ENCODE data around the gene GP1BB.

GP1BB gene

DNA sequence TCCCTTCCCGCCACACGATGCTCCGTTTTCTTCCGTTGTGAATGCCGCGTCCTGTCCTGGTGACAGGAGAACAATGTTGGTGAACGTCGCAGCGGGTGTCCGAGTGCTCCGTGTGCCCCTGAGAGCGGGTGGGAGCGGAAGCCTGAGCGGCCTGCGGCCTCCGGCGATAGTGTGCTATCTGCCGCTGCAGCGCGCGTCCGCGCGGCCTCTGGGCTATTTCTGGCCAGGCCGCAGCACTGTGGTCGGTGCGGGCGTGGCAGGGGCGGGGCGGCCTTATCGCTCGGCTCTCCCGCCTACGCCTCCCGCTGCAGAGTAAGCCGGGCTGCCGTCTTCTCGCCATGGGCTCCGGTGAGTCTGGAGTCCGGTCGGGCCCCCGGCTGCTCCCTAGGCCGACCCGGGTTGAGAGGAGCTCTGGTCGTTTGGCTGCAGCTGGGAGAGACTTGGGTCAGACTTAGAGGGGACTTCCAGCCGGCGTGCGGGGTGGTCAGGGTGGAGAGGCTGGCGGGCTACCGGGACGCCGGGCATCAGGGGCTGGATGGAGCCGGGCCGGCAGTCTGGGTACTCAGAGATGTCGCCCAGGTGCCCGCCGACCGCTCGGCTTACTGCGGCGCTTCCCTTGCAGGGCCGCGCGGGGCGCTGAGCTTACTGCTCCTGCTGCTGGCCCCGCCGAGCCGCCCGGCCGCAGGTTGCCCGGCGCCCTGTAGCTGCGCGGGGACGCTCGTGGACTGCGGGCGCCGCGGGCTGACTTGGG, at the start of gene GP1BB:
Gene GP1BB, plus strand, starts transcription at position 308 of the 751 bp plus-strand sequence. Its CDS starts 31 bp downstream, at position 339.
- Histone ChIP-seq H3K4me3 (ENCODE audit: low read depth in 1 of 2, low read length in 2 of 2) (no peak within 1 kb of the TSS), H3K36me3 (ENCODE audit: insufficient read depth, low read length) (no peaks in the 10 kb centered on the region), H3K9ac (ENCODE audit: low read depth, low read length) (no peak within 1 kb of the TSS), H2AFZ (ENCODE audit: low read depth, low read length) (no peak within 1 kb of the TSS), H4K20me1 (ENCODE audit: insufficient read depth, low read length) (no peaks in the 10 kb centered on the region), H3K4me2 (ENCODE audit: insufficient read depth, low read length) (no peak within 1 kb of the TSS), H3K79me2 (ENCODE audit: insufficient read depth, low read length) (no peaks in the 10 kb centered on the region), H3K27me3 (ENCODE audit: insufficient read depth, low read length, poor library complexity) (no peaks in the 10 kb centered on the region), H3K4me1 (ENCODE audit: insufficient read depth, low read length) (peaks cover 8% of the 10 kb centered on the region), H3K9me3 (ENCODE audit: insufficient read depth, low read length, severe bottlenecking) (no peaks in the 10 kb centered on the region), H3K27ac (ENCODE audit: low read length) (no peak within 1 kb of the TSS)
- TF ChIP-seq CTCF (IDR thresholded peaks at IDR 0.05; ENCODE audit: borderline replicate concordance, extremely low read depth, low read length, poor library complexity, severe bottlenecking) (no peak), EZH2 (IDR thresholded peaks at IDR 0.05; ENCODE audit: borderline replicate concordance, low read depth, low read length, severe bottlenecking) (no peak)
- DNase-seq (no peak), ATAC-seq (ENCODE audit: insufficient read depth, low read depth) (no peak)

GRCh38 chr22:19673660-19674059, 49.7 kb upstream of the GP1BB start:
- no peaks in the 10 kb centered on the region for H3K4me1 ChIP-seq (ENCODE audit: insufficient read depth, low read length)
- H3K27ac ChIP-seq (ENCODE audit: low read length): no peak overlapping the region
- TF ChIP-seq EZH2 (IDR thresholded peaks at IDR 0.05; ENCODE audit: borderline replicate concordance, low read depth, low read length, severe bottlenecking) (no peak), CTCF (IDR thresholded peaks at IDR 0.05; ENCODE audit: borderline replicate concordance, extremely low read depth, low read length, poor library complexity, severe bottlenecking) (no peak)

DNA sequence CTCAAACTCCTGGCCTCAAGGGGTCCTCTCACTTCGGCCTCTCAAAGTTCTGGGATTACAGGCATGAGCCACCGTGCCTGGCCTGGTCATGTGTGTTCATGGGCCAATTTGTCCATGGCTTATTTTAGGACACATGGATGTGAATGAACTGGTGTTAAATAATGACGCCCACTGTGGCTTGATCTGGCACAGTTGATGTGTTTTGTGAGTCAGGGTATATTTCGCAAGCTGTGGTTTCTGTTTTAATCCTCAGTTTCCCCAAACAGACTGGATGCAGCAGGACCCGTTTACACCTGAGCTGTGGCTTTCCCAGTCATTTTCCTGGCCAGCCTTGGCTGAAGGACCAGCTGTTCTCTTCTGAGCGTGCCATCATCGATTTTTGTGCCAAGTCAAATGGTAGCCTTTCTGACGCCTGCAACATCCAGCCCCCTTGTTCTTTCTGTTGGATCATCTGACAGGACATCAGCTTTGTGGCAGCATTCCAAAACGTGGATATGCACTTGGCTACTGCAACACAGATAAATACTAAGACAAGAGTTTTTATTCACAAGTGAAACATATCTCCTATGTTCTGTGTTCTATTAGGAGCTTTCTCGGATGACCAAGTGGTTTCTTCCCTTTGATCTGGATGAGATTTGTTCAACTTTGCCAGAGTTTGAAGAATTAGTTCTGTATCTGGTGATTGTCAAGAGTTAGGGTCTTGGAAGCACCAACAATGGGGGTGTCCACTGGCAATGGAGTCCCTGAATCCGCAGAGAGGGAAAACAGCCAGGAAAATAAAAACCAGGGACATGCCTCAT, 49.0 kb upstream of the GP1BB start:
- H2AFZ ChIP-seq (ENCODE audit: low read depth, low read length): no peak overlapping the region
- DNase-seq: no peak
- TF ChIP-seq EZH2 (IDR thresholded peaks at IDR 0.05; ENCODE audit: borderline replicate concordance, low read depth, low read length, severe bottlenecking) (no peak), CTCF (IDR thresholded peaks at IDR 0.05; ENCODE audit: borderline replicate concordance, extremely low read depth, low read length, poor library complexity, severe bottlenecking) (no peak)
- H3K27me3 ChIP-seq (ENCODE audit: insufficient read depth, low read length, poor library complexity): no peaks in the 10 kb centered on the region
- no peak overlapping the region for H3K9ac ChIP-seq (ENCODE audit: low read depth, low read length)
- H4K20me1 ChIP-seq (ENCODE audit: insufficient read depth, low read length): no peaks in the 10 kb centered on the region
- ATAC-seq (ENCODE audit: insufficient read depth, low read depth): no peak
- no peaks in the 10 kb centered on the region for H3K9me3 ChIP-seq (ENCODE audit: insufficient read depth, low read length, severe bottlenecking)
- H3K4me3 ChIP-seq (ENCODE audit: low read depth in 1 of 2, low read length in 2 of 2): no peak overlapping the region
- H3K27ac ChIP-seq (ENCODE audit: low read length): no peak overlapping the region
- no peaks in the 10 kb centered on the region for H3K36me3 ChIP-seq (ENCODE audit: insufficient read depth, low read length)
- no peaks in the 10 kb centered on the region for H3K79me2 ChIP-seq (ENCODE audit: insufficient read depth, low read length)
- no peak overlapping the region for H3K4me2 ChIP-seq (ENCODE audit: insufficient read depth, low read length)
- H3K4me1 ChIP-seq (ENCODE audit: insufficient read depth, low read length): no peaks in the 10 kb centered on the region

More at GRCh38 chr22:19673660-19674059, 49.7 kb upstream of the GP1BB start:
- H3K79me2 ChIP-seq (ENCODE audit: insufficient read depth, low read length): no peaks in the 10 kb centered on the region
- no peaks in the 10 kb centered on the region for H3K9me3 ChIP-seq (ENCODE audit: insufficient read depth, low read length, severe bottlenecking)
- H2AFZ ChIP-seq (ENCODE audit: low read depth, low read length): no peak overlapping the region
- H3K9ac ChIP-seq (ENCODE audit: low read depth, low read length): no peak overlapping the region
- H3K4me2 ChIP-seq (ENCODE audit: insufficient read depth, low read length): no peak overlapping the region
- H3K4me3 ChIP-seq (ENCODE audit: low read depth in 1 of 2, low read length in 2 of 2): no peak overlapping the region
- H3K27me3 ChIP-seq (ENCODE audit: insufficient read depth, low read length, poor library complexity): no peaks in the 10 kb centered on the region
- no peak for DNase-seq
- H4K20me1 ChIP-seq (ENCODE audit: insufficient read depth, low read length): no peaks in the 10 kb centered on the region
- no peak for ATAC-seq (ENCODE audit: insufficient read depth, low read depth)
- H3K36me3 ChIP-seq (ENCODE audit: insufficient read depth, low read length): no peaks in the 10 kb centered on the region

Data from DND-41 (cell line).